SH-SY5Y (cell line): ENCODE measurements around the gene WRAP73.

Experiments used
- GATA2 ChIP-seq: IDR thresholded peaks from 2 replicates; pipeline ENCODE4 v1.6.1; 2011; ENCODE audit warnings: mild to moderate bottlenecking, low read depth, low read length
- GATA3 ChIP-seq: IDR thresholded peaks from 2 replicates; pipeline ENCODE4 v1.6.1; 2011; ENCODE audit warnings: low read depth, mild to moderate bottlenecking, low read length, moderate library complexity

DNA sequence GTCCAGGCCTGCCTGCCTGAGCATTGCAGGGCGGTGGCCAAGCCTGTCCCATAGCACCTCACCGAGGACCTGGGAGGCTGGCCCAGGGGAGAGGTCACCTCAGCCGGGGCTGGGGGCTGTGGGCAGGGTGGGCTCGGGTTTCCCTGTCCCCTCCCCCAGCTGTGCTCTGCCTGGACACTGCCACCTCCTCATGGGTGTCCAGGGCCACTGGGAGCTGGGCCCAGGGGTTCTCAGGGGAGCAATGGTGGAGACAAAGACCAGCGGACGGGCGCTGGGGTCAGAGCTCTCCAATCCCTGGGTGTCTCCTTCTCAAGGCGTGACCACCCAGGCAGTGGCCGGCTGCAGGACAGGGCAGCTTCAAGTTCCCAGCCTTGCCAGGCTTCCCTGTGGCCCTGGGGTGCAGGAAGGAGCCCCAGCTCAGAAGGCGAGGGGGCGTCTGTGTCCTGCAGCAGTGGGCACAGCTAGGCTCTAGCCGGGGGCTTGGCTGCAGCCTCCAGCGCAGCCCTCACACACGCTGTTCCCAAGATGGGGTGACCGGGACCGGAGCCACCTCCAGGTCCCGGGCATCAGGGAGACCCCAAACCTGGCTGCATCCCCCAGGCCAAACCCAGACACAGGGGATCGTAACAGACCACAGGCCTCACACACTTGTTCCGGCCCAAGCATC lies 31.5 kb upstream of the WRAP73 start:
- no peak for TF ChIP-seq GATA2
- no peak for TF ChIP-seq GATA3
